Measurements from ENCODE around the gene CCDC181.

Gene CCDC181

GRCh38 chr1:169395955-169396354, 31.3 kb downstream of the CCDC181 start:
- no peak for DNase-seq (ENCODE audit: low spot score)

GRCh38 chr1:169392406-169392805, 34.9 kb downstream of the CCDC181 start:
- no peak for DNase-seq (ENCODE audit: low spot score)

GRCh38 chr1:169390303-169390702, 37.0 kb downstream of the CCDC181 start:
- no peak for DNase-seq (ENCODE audit: low spot score)

DNA sequence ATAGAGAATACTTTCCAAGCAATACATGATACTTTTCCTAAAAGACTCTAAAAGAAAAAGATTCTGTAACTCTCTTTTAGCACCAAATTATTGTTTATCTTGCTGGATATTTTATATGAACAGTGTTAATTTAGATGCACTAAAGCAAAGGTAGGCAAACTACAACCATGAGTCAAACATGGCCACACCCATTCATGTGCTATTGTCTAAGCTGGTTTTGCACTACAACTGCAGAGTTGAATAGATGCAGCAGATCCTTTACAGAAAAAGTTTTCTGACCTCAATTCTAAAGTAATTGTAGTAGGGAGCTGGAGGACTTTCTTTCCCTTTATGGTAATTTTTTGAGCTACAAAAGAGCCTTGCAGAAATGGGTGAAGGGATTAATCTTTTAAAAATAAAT, 39.9 kb downstream of the CCDC181 start:
- DNase-seq (ENCODE audit: low spot score): no peak

DNA sequence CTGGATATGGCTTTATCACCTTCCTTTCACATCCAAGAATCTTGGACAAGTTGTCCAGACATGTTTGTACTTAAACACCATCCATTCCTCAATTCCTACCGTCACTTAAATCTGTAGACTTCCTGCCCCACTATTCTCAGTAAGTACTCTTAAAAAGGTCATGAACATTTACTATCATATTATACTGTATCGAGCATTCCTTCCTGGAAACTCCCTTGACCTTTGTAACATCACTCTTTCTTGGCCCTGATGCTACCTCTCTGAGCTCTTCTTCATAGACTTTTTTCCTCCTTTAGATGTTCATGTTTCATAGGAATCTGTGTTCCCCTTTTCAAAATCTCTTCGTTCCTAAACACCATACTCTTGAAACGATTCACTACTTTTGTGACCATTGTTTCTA, 43.8 kb downstream of the CCDC181 start:
- no peak for DNase-seq (ENCODE audit: low spot score)

DNA sequence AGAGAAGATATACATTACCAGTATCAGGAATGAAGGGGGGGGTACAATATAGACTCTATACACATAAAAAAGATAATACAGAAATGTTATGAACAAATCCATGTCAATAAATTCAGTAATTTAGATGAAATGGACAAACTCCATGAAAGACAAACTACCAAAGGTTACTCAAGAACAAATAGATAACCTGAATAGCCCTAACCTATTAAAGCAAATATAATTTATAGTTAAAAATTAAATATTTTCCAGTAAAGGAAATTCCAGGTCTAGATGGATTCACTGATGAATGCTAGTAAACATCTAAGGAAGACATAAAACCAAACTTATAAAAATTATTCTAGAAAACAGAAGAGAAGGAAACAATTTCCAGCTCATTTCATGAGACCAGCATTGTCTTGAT, 46.1 kb downstream of the CCDC181 start:
- no peak for DNase-seq (ENCODE audit: low spot score)

- DNase-seq (ENCODE audit: low spot score): no peak
These were observed 55.9 kb downstream of the CCDC181 start for GRCh38 chr1:169371404-169371803.

DNA sequence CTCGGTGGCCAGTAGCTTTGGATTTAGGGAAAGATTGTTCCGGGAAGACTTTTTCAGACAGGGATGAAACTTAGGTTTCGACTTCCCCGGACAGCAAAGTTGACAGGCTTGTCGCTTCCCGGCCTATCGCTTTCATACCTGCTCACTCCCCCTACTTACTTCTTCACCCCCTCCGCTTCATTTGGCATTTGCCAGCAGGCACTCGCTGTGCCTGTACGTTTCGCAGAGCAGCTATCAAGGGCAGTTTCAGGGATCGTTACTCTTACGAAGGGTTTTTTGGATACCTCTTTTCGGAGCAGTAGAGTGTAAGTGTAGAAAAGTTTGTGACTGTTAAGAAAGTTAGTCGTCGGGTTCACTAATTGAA, 58.9 kb downstream of the CCDC181 start:
- DNase-seq (ENCODE audit: low spot score): peak; percentile 50

DNA sequence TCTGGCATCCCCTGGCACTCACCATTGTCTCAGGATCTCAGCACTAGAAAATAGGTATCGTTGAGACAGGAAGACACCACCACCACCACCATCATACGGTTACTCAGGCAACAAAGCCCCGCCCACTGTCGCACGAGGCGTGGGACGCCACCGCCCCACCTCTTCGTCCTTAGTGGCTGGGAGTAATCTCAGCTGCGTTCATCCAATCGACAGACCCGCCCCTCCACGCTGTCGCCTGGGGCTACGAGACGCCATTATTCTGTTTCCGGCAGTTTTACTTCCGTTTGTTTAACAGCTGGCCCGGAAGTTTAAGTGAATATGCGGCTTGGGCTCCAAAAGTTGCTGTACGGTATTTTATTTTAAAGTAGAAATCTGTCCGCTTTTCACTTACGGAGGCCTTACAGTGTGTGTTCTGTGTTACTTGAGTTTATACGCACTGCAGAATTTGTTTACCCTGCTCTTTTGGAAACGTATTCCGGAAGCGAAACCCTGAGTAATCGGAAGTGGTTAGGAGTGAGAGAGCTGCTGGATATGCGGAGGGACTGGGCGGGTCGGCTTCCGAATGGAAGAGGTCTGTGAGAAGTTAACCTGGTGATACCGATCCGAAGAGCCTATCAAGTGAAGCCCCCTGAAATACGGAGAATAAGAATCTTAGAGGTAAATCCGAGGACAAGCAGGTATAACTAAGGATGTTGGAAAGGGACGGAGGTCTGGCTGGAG, 59.4 kb downstream of the CCDC181 start, which contains the start of the genes BLZF1 and NME7:
BLZF1 (plus strand) TSS at position 510 of the 720 bp plus-strand sequence. CDS start 1,328 bp downstream, outside the sequence.
NME7 (minus strand) TSS at position 112 of the 720 bp plus-strand sequence; CDS start at position 25, 87 bp downstream.
- DNase-seq (ENCODE audit: low spot score): peak; percentile 99

DNA sequence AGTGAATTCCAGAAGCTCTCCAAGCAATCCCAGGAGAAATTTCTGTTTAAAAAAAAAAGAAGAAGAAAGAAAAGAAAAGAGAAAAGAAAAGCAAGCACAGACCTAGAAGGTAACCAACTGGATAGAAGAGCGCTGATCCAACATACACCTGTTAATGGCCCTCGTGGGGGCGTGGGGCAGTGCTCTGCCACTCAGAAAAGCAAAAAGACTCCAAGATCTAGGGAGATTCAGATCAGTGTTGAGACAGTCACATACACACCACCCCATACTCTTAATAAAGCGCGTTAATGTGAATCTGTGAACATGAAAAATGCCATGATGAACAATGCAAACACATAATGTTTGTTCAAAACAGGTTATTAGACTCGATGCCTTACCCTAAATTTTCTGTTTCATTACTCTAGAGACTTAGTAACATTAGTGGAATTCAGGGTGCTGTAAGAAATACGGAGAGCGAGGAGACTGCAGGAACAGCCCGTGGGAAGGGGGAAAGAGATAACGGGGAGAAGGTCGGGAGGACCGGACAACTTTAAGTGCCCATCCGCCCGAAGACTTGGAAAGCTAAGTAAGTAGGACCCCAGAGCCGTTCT, 60.1 kb downstream of the CCDC181 start:
- DNase-seq (ENCODE audit: low spot score): no peak

- DNase-seq (ENCODE audit: low spot score): no peak
These were observed 62.3 kb downstream of the CCDC181 start for GRCh38 chr1:169364948-169365347.

GRCh38 chr1:169363046-169363730, 64.1 kb downstream of the CCDC181 start:
- DNase-seq (ENCODE audit: low spot score): no peak

GRCh38 chr1:169361281-169361680, 66.0 kb downstream of the CCDC181 start:
- DNase-seq (ENCODE audit: low spot score): no peak

- DNase-seq (ENCODE audit: low spot score): no peak
These were observed 66.9 kb downstream of the CCDC181 start for GRCh38 chr1:169360415-169360814.

DNA sequence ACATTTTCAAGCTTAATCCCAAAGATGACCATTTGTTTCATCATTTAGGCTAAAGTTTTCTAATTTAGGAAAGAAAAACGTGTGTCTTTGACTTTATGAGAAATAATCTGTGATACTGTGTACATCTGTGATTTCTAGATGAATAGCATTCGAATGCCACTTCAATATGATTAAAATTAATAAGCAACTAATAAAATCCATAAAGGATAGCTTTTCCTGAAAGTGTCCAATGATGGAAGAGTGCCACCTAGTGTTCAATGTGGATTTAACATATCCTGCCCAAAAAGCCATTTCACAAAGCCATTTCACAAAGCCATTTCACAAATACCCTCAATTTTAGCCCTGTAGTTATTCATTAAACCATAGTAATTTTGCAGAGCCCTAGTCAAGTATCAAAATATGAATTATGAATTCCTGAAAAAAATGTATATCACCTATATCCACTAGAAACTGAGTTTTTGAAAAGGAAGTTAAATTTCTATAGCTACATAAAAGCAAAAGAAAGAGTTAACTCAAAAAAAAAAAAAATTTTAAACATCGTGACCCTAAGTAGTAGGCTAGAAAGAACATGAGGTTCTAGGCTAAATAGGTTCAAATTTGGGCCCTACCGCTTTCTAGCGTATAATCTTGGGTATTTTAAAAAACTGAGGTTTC, 78.8 kb downstream of the CCDC181 start:
- peak; percentile 79 for DNase-seq (ENCODE audit: low spot score)

DNA sequence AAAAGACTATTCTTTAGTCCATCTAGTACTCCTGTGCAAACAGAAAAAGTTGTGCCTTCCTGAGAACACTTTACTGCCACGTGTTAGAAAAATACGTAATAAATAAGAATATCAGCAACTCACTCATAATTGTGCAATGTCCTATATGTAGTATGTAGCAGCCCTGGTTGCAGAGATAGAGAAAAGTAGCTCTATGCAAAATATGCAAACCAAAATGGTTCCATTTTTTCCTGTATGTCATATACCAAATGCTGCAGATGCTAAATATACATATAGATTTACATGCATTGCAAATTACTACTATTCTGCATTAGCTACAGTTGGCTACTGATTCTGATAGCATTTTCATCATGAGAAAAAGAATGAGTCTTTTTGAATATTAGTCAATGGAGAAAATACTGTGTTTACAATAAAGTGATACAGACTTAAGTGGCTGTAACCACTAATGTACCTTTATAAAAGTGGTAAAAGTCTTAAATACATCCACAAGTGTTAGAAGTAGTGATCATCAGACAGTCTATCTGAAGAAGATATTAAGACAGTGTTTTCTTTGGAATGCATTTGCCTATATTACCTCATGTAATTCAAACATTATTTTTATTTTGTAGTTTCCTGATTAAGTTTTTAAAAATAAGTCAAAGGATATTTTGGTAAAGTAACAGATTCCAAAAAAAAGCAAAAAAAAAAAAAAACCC, 79.4 kb downstream of the CCDC181 start:
- no peak for DNase-seq (ENCODE audit: low spot score)

DNA sequence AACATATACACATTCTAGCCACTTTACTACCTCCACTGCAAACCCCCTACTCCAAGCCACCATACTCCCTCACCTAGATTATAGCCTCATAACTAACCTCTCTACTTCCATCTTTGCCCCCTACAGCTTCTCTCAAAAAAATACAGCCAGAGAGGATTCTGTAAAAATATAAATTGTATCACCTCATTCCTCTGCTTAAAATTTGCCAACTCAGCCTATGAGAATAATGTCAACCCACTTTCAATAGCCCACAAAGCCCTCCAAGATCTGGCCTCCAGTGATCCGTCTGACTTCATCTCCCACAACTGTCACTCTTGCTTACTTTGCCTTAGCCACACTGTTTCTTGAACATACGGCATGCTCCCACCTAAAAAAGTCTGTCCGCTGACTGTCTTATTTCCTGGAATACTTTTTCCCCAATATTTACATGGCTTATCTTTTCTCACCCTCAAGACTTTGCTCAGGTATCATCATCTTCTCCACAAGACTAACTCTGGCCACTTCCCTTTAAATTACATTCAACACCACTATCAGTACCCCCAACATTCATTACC, 81.2 kb downstream of the CCDC181 start:
- no peak for DNase-seq (ENCODE audit: low spot score)

DNA sequence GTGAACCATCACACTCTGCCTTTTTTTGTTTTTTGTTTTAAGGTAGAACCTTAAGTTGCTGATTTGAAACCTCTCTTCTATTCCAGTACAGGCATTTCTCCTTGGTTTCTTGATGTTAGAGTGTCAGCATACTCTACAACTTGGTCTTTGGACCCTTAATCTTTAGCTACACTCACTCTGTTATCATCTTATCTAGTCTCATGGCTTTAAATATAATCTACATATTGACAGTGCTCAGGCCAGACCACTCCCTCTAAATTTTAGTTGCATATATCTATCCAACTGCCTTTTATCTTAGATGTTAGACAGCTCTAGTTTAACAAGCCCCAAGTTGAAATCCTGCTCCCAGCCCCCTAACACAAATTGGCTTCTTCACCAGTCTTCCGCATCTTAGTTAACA, 81.8 kb downstream of the CCDC181 start:
- no peak for DNase-seq (ENCODE audit: low spot score)
